H9 (cell line): ENCODE data around the gene LAGE3. TPM values are rescaled to one million over a fixed set of nuclear protein-coding genes. Genes with fewer than 3 reads are reported as not detected.

ENCODE experiments used
- DNase-seq: peaks from one replicate; pipeline ENCODE4 v3.0.0-alpha.2; 2017
- H2AFZ ChIP-seq: one replicate; pipeline ENCODE4 v1.6.1; 2013; ENCODE audit warnings: mild to moderate bottlenecking, low read length, control low read depth, moderate library complexity
- H2AK5ac ChIP-seq: 2 replicates; pipeline ENCODE4 v1.6.1; 2013; ENCODE audit warnings: low read length, control low read depth, mixed read lengths; ENCODE audit not compliant: insufficient read length
- H2BK120ac ChIP-seq: one replicate; pipeline ENCODE4 v1.6.1; 2013; ENCODE audit warnings: low read depth, mild to moderate bottlenecking, low read length, control low read depth, inconsistent platforms; ENCODE audit not compliant: poor library complexity, severe bottlenecking
- H2BK12ac ChIP-seq: 2 replicates; pipeline ENCODE4 v1.6.1; 2013; ENCODE audit warnings: low read length, control low read depth, mixed read lengths, low read depth; ENCODE audit not compliant: insufficient read length
- H2BK15ac ChIP-seq: 2 replicates; pipeline ENCODE4 v1.6.1; 2013; ENCODE audit warnings: low read depth, low read length, control low read depth
- H2BK20ac ChIP-seq: one replicate; pipeline ENCODE4 v1.6.1; 2013; ENCODE audit warnings: low read depth, mild to moderate bottlenecking, low read length, control low read depth, inconsistent platforms; ENCODE audit not compliant: poor library complexity, severe bottlenecking
- H2BK5ac ChIP-seq: 2 replicates; pipeline ENCODE4 v1.6.1; 2013; ENCODE audit warnings: low read length, control low read depth, mixed read lengths; ENCODE audit not compliant: insufficient read length
- H3K14ac ChIP-seq: 2 replicates; pipeline ENCODE4 v1.6.1; 2013; ENCODE audit warnings: low read length, control low read depth; ENCODE audit not compliant: insufficient read depth
- H3K18ac ChIP-seq: 2 replicates; pipeline ENCODE4 v1.6.1; 2013; ENCODE audit warnings: low read depth, mild to moderate bottlenecking, mixed read lengths, low read length, control low read depth; ENCODE audit not compliant: insufficient read length
- H3K23ac ChIP-seq: 2 replicates; pipeline ENCODE4 v1.6.1; 2013; ENCODE audit warnings: low read length, control low read depth, mixed read lengths, low read depth; ENCODE audit not compliant: insufficient read length
- H3K23me2 ChIP-seq: 2 replicates; pipeline ENCODE4 v1.6.1; 2013; ENCODE audit warnings: low read depth, mild to moderate bottlenecking, mixed read lengths, low read length, control low read depth; ENCODE audit not compliant: insufficient read length, poor library complexity, severe bottlenecking
- H3K27ac ChIP-seq: 2 replicates; pipeline ENCODE4 v1.5.1; 2013; ENCODE audit warnings: low read length, control low read depth, mixed read lengths, low read depth; ENCODE audit not compliant: insufficient read length
- H3K27me3 ChIP-seq: 2 replicates; pipeline ENCODE4 v1.6.1; 2013; ENCODE audit warnings: low read length, control low read depth, inconsistent platforms; ENCODE audit not compliant: insufficient read depth
- H3K4ac ChIP-seq: 2 replicates; pipeline ENCODE4 v1.6.1; 2013; ENCODE audit warnings: low read depth, mild to moderate bottlenecking, control low read depth, inconsistent platforms, low read length, moderate library complexity
- H3K4me1 ChIP-seq: 2 replicates; pipeline ENCODE4 v1.6.1; 2013; ENCODE audit warnings: low read length, control low read depth, inconsistent platforms; ENCODE audit not compliant: insufficient read depth
- H3K4me2 ChIP-seq: 2 replicates; pipeline ENCODE4 v1.6.1; 2013; ENCODE audit warnings: low read length, control low read depth, mixed read lengths; ENCODE audit not compliant: insufficient read length, insufficient read depth
- H3K56ac ChIP-seq: 2 replicates; pipeline ENCODE4 v1.6.1; 2013; ENCODE audit warnings: low read depth, mild to moderate bottlenecking, mixed read lengths, low read length, control low read depth; ENCODE audit not compliant: insufficient read length
- H3K79me1 ChIP-seq: 2 replicates; pipeline ENCODE4 v1.6.1; 2013; ENCODE audit warnings: low read depth, mild to moderate bottlenecking, moderate library complexity, low read length, control low read depth, inconsistent platforms; ENCODE audit not compliant: insufficient read depth, poor library complexity, severe bottlenecking
- H3K79me2 ChIP-seq: 2 replicates; pipeline ENCODE4 v1.6.1; 2013; ENCODE audit warnings: low read length, control low read depth, inconsistent platforms; ENCODE audit not compliant: insufficient read depth
- H3K9ac ChIP-seq: 2 replicates; pipeline ENCODE4 v1.6.1; 2013; ENCODE audit warnings: low read length, control low read depth, mixed read lengths; ENCODE audit not compliant: insufficient read length; ENCODE audit errors: extremely low read depth
- H3K9me3 ChIP-seq: one replicate; pipeline ENCODE4 v1.6.1; 2013; ENCODE audit warnings: low read depth, low read length, inconsistent platforms; ENCODE audit not compliant: control insufficient read depth
- H3T11ph ChIP-seq: one replicate; pipeline ENCODE4 v1.6.1; 2013; ENCODE audit warnings: mild to moderate bottlenecking, low read length, control low read depth, inconsistent platforms
- H4K20me1 ChIP-seq: one replicate; pipeline ENCODE4 v1.6.1; 2013; ENCODE audit not compliant: control insufficient read depth, insufficient read length, insufficient read depth
- H4K5ac ChIP-seq: 2 replicates; pipeline ENCODE4 v1.6.1; 2013; ENCODE audit warnings: low read depth, mild to moderate bottlenecking, mixed read lengths, low read length, control low read depth; ENCODE audit not compliant: insufficient read length
- H4K8ac ChIP-seq: replicated peaks from 2 replicates; pipeline ENCODE4 v1.6.1; 2013; ENCODE audit warnings: low read length, control low read depth, mixed read lengths, low read depth; ENCODE audit not compliant: insufficient read length
- H4K91ac ChIP-seq: 2 replicates; pipeline ENCODE4 v1.6.1; 2013; ENCODE audit warnings: low read depth, mild to moderate bottlenecking, moderate library complexity, mixed read lengths, low read length, control low read depth; ENCODE audit not compliant: insufficient read length
- H3K27ac Mint-ChIP-seq, 3 experiments: 2 replicates in 2 of 3; 3 replicates in 1 of 3; pipeline ENCODE4 v1.8.0; 2020 to 2021; ENCODE audit warnings: mixed read lengths in 3 of 3, mild to moderate bottlenecking in 1 of 3, moderate library complexity in 1 of 3
- H3K27me3 Mint-ChIP-seq: 2 replicates; pipeline ENCODE4 v1.8.0; 2021; ENCODE audit warnings: low read depth, mild to moderate bottlenecking, moderate library complexity, mixed read lengths
- H3K36me3 Mint-ChIP-seq, 3 experiments: 2 replicates in 2 of 3; 3 replicates in 1 of 3; pipeline ENCODE4 v1.8.0; 2020 to 2021; ENCODE audit warnings: low read depth in 3 of 3, mixed read lengths in 3 of 3; ENCODE audit not compliant: insufficient read depth in 1 of 3
- H3K4me1 Mint-ChIP-seq, 2 experiments: 2 replicates each; pipeline ENCODE4 v1.8.0; 2020; ENCODE audit warnings: mixed read lengths in 2 of 2
- H3K4me3 Mint-ChIP-seq, 2 experiments: 2 replicates in 1 of 2; 3 replicates in 1 of 2; pipeline ENCODE4 v1.8.0; 2020 to 2021; ENCODE audit warnings: mild to moderate bottlenecking in 2 of 2, mixed read lengths in 2 of 2, moderate library complexity in 1 of 2
- H3K9me3 Mint-ChIP-seq, 2 experiments: 2 replicates in 1 of 2; 3 replicates in 1 of 2; pipeline ENCODE4 v1.8.0; 2020; ENCODE audit warnings: mild to moderate bottlenecking in 2 of 2, mixed read lengths in 2 of 2, moderate library complexity in 1 of 2
- WGBS: extraction: QIAGEN DNeasy Blood & Tissue Kit; methylation state at CpG from one replicate; pipeline ENCODE4 v1.1.7; 2013; ENCODE audit warnings: missing lambda C conversion rate, low lambda C conversion rate, mixed read lengths; ENCODE audit not compliant: insufficient read length; ENCODE audit errors: extremely low coverage; 5-methylcytosine and 5-hydroxymethylcytosine counted together
- total RNA-seq: library from RNA; stranded (reverse); gene quantifications from 2 replicates; pipeline ENCODE4 v1.2.1, GENCODE V29; 2021
- TF ChIP-seq, protein P1 (sequence below): fragments of 200-600 bp; sonication (generic); conservative IDR thresholded peaks from 3 replicates; pipeline ENCODE4 v1.8.0; 2021; ENCODE audit warnings: antibody characterized with exemption, mild to moderate bottlenecking

The LAGE3 gene
- total RNA-seq, 1 experiment from 2014 or later = 32.5 TPM

DNA sequence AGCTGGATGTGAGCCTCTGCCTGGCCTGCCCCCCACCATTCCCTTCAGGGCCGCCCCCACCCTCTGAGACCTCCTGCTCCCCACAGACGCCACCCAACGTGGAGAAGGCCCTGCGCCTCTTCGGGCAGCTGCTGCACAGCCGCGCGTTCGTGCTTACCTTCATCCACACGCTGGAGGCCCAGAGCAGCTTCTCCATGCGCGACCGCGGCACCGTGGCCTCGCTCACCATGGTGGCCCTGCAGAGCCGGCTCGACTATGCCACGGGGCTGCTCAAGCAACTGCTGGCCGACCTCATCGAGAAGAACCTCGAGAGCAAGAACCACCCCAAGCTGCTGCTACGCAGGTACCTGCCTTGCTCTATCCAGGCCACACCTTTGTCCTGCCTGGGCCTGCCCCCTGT is 10.9 kb downstream of the LAGE3 start:
- DNase-seq = no peak
- no peak overlapping the region for H3K56ac ChIP-seq
- no peaks in the 10 kb centered on the region for H3K79me1 ChIP-seq
- no peak overlapping the region for H3K4me3 Mint-ChIP-seq
- no peak overlapping the region for H2BK120ac ChIP-seq
- H3K4me1 ChIP-seq = no peaks in the 10 kb centered on the region
- no peak overlapping the region for H2BK12ac ChIP-seq
- no peaks in the 10 kb centered on the region for H4K20me1 ChIP-seq
- no peak overlapping the region for H3K18ac ChIP-seq
- H3K27ac ChIP-seq = no peak overlapping the region
- no peak overlapping the region for H2AK5ac ChIP-seq
- H3K23ac ChIP-seq = no peak overlapping the region
- no peak overlapping the region for H4K8ac ChIP-seq
- no peak overlapping the region for H2AFZ ChIP-seq
- no peak overlapping the region for H3K4me2 ChIP-seq
- peaks cover 46 to 80% of the 10 kb centered on the region in 2 experiments for H3K9me3 Mint-ChIP-seq
- WGBS = no CpG with 5 or more reads among the region's 23 CpGs
- H3T11ph ChIP-seq = no peak overlapping the region
- H3K79me2 ChIP-seq = no peaks in the 10 kb centered on the region
- TF ChIP-seq, protein P1, sequence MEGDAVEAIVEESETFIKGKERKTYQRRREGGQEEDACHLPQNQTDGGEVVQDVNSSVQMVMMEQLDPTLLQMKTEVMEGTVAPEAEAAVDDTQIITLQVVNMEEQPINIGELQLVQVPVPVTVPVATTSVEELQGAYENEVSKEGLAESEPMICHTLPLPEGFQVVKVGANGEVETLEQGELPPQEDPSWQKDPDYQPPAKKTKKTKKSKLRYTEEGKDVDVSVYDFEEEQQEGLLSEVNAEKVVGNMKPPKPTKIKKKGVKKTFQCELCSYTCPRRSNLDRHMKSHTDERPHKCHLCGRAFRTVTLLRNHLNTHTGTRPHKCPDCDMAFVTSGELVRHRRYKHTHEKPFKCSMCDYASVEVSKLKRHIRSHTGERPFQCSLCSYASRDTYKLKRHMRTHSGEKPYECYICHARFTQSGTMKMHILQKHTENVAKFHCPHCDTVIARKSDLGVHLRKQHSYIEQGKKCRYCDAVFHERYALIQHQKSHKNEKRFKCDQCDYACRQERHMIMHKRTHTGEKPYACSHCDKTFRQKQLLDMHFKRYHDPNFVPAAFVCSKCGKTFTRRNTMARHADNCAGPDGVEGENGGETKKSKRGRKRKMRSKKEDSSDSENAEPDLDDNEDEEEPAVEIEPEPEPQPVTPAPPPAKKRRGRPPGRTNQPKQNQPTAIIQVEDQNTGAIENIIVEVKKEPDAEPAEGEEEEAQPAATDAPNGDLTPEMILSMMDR = no peak
- peaks cover 23% of the 10 kb centered on the region for H3K9me3 ChIP-seq
- H3K27me3 Mint-ChIP-seq = no peaks in the 10 kb centered on the region; the same call in 1 of the 2 replicates
- H3K23me2 ChIP-seq = no peaks in the 10 kb centered on the region
- no peak overlapping the region for H3K27ac Mint-ChIP-seq
- no peak overlapping the region for H2BK15ac ChIP-seq
- H2BK20ac ChIP-seq = no peak overlapping the region
- no peak overlapping the region for H4K5ac ChIP-seq
- H3K4ac ChIP-seq = no peak overlapping the region
- no peak overlapping the region for H3K14ac ChIP-seq
- H3K4me1 Mint-ChIP-seq = no peaks in the 10 kb centered on the region
- H3K27me3 ChIP-seq = no peaks in the 10 kb centered on the region
- H4K91ac ChIP-seq = no peak overlapping the region
- H3K36me3 Mint-ChIP-seq = peaks cover 12 to 53% (median 48%) of the 10 kb centered on the region in 3 experiments
- H3K9ac ChIP-seq = no peak overlapping the region
- H2BK5ac ChIP-seq = no peak overlapping the region
